ENCODE measurements around the gene CASZ1. TPM values are rescaled to one million over a fixed set of nuclear protein-coding genes. Genes with fewer than 3 reads are reported as not detected.

CASZ1 gene
- total RNA-seq, 1 experiment from 2014 or later, result 11.1 TPM

DNA sequence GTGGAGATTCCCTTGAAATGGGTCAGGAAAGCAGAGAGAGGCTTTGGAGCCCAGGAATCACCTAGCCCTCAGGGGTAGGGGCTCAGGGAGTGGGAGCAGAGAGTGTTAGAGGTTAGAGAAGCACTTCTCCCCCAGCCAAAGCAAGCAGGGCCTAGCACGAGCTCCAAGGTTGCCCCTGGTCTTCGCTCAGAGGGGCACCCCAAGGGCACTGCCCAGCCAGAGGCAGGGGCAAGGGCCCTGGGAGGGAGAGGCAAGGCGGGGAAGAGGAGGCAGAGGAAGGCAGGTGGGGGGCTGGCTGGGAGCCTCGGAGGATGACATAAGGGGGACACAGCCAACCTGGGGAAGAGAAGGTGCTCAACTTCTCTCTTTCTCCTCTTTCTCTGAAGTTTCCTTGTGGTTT, 71.9 kb downstream of the CASZ1 start:
- TF ChIP-seq, protein P1, sequence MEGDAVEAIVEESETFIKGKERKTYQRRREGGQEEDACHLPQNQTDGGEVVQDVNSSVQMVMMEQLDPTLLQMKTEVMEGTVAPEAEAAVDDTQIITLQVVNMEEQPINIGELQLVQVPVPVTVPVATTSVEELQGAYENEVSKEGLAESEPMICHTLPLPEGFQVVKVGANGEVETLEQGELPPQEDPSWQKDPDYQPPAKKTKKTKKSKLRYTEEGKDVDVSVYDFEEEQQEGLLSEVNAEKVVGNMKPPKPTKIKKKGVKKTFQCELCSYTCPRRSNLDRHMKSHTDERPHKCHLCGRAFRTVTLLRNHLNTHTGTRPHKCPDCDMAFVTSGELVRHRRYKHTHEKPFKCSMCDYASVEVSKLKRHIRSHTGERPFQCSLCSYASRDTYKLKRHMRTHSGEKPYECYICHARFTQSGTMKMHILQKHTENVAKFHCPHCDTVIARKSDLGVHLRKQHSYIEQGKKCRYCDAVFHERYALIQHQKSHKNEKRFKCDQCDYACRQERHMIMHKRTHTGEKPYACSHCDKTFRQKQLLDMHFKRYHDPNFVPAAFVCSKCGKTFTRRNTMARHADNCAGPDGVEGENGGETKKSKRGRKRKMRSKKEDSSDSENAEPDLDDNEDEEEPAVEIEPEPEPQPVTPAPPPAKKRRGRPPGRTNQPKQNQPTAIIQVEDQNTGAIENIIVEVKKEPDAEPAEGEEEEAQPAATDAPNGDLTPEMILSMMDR (IDR thresholded peaks at IDR 0.05; ENCODE audit: unreplicated experiment), result no peak
- ChIA-PET POLR2A (interaction anchor here (0.8 kb wide), 1 partner anchor 62 kb away, joined by 5 read pairs; no protein-coding TSS in a partner anchor), CTCF (interaction anchor here (0.7 kb wide), 1 partner anchor 70 kb away, joined by 4 read pairs; no protein-coding TSS in a partner anchor)
- H3K4me3 Mint-ChIP-seq (ENCODE audit: unreplicated experiment), result no peak overlapping the region
- H3K27me3 Mint-ChIP-seq (ENCODE audit: insufficient read depth, unreplicated experiment), result no peaks in the 10 kb centered on the region
- BruUV-seq (replicated peaks), result no TSS peak
- H3K27ac Mint-ChIP-seq (ENCODE audit: low read depth, unreplicated experiment), result peak overlapping the region; percentile 82
- no peaks in the 10 kb centered on the region for H3K9me3 Mint-ChIP-seq (ENCODE audit: unreplicated experiment)
- DNase-seq (ENCODE audit: unreplicated experiment), result no peak
- intact Hi-C loops (cut with micrococcal nuclease), result no loop called here
- H3K4me1 Mint-ChIP-seq (ENCODE audit: insufficient read depth, unreplicated experiment), result peaks cover 4% of the 10 kb centered on the region
- no peaks in the 10 kb centered on the region for H3K36me3 Mint-ChIP-seq (ENCODE audit: insufficient read depth, unreplicated experiment)

DNA sequence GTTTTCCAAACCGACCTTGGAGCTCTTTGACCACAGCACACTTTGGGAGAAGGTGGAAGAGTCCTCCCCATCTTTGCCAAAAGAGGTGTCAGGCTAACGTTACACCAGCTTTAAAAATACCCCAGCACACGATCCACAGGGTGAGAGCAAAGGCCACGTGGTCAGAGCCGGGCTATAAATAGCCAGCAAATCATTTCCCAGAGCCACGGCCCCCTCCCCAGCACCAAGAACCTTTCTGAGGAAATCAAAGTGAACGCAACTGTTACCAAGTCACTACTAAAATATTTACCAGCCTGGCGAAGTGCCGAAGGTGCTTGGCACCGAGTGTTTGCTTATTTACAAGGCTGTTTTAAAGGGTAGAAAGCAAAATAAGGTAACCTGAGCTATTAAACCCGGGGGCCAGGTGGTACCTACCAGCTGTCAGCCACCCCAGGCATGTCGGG, 72.4 kb downstream of the CASZ1 start:
- Mint-ChIP-seq H3K27ac (ENCODE audit: low read depth, unreplicated experiment) (peak overlapping the region; percentile 82), H3K36me3 (ENCODE audit: insufficient read depth, unreplicated experiment) (no peaks in the 10 kb centered on the region), H3K27me3 (ENCODE audit: insufficient read depth, unreplicated experiment) (no peaks in the 10 kb centered on the region), H3K4me1 (ENCODE audit: insufficient read depth, unreplicated experiment) (peaks cover 4% of the 10 kb centered on the region), H3K4me3 (ENCODE audit: unreplicated experiment) (no peak overlapping the region), H3K9me3 (ENCODE audit: unreplicated experiment) (no peaks in the 10 kb centered on the region)
- CTCF ChIA-PET, result interaction anchor here (0.7 kb wide), 1 partner anchor 71 kb away, joined by 4 read pairs; no protein-coding TSS in a partner anchor
- TF ChIP-seq, protein P1 (IDR thresholded peaks at IDR 0.05; ENCODE audit: unreplicated experiment), result no peak
- POLR2A ChIA-PET, result interaction anchor here (0.8 to 1.0 kb wide), 2 partner anchors 10 to 63 kb away, joined by 3 to 5 read pairs; no protein-coding TSS in a partner anchor
- BruUV-seq (replicated peaks), result no TSS peak
- DNase-seq (ENCODE audit: unreplicated experiment), result peak; percentile 86
- intact Hi-C loops (cut with micrococcal nuclease), result no loop called here

DNA sequence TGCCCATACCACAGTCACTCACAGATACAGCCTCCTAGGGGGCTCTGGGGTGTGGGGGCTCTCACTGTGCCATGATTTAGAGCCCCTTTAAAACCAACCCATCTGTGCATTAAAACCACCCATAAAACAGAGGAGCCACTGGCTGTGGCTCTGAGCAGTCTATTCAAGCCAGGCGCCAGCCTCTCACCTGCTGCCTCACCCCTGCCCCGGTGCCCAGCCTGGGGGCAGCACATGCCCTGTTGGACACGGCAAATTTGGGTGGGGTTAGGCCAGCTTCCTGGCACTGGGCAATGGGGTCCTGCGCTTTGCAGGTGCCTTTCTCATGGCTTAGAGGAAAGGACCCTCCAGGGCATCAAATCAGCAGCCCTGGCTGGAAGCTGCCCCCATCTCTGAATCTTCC, 73.1 kb downstream of the CASZ1 start:
- Mint-ChIP-seq H3K27me3 (ENCODE audit: insufficient read depth, unreplicated experiment) (no peaks in the 10 kb centered on the region), H3K27ac (ENCODE audit: low read depth, unreplicated experiment) (no peak overlapping the region), H3K4me1 (ENCODE audit: insufficient read depth, unreplicated experiment) (peaks cover 4% of the 10 kb centered on the region), H3K9me3 (ENCODE audit: unreplicated experiment) (no peaks in the 10 kb centered on the region), H3K36me3 (ENCODE audit: insufficient read depth, unreplicated experiment) (no peaks in the 10 kb centered on the region), H3K4me3 (ENCODE audit: unreplicated experiment) (no peak overlapping the region)
- BruUV-seq (replicated peaks), result no TSS peak
- ChIA-PET CTCF (no interaction called here), POLR2A (interaction anchor here (1.0 kb wide), 1 partner anchor 11 kb away, joined by 3 read pairs; no protein-coding TSS in a partner anchor)
- intact Hi-C loops (cut with micrococcal nuclease), result no loop called here
- TF ChIP-seq, protein P1 (IDR thresholded peaks at IDR 0.05; ENCODE audit: unreplicated experiment), result no peak
- DNase-seq (ENCODE audit: unreplicated experiment), result no peak

DNA sequence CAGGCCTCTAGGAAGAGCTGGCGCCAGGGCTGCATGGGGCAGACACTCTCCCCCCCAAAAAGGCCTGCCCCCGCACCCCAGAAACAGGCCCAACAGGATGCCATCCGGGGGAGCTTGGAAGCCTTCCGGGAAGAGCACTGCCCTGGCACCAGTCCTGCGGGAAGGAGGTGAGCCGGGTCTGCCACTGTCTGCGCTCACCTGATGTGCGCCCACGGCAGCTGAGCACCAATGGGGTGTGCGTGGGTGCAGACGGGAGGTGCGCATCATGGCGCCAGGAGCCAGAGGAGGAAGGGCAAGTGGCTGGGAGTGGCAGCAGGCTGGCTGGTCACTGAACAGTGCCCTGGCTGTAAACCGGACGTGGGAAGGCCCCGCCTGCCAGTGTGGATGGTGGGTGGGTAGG, 73.6 kb downstream of the CASZ1 start:
- intact Hi-C loops (cut with micrococcal nuclease), result no loop called here
- no TSS peak for BruUV-seq (replicated peaks)
- H3K36me3 Mint-ChIP-seq (ENCODE audit: insufficient read depth, unreplicated experiment), result no peaks in the 10 kb centered on the region
- no peak overlapping the region for H3K4me3 Mint-ChIP-seq (ENCODE audit: unreplicated experiment)
- no peaks in the 10 kb centered on the region for H3K27me3 Mint-ChIP-seq (ENCODE audit: insufficient read depth, unreplicated experiment)
- DNase-seq (ENCODE audit: unreplicated experiment), result no peak
- H3K9me3 Mint-ChIP-seq (ENCODE audit: unreplicated experiment), result no peaks in the 10 kb centered on the region
- ChIA-PET POLR2A (interaction anchor here (1.0 kb wide), 1 partner anchor 11 kb away, joined by 3 read pairs; no protein-coding TSS in a partner anchor), CTCF (no interaction called here)
- peaks cover 4% of the 10 kb centered on the region for H3K4me1 Mint-ChIP-seq (ENCODE audit: insufficient read depth, unreplicated experiment)
- TF ChIP-seq, protein P1 (IDR thresholded peaks at IDR 0.05; ENCODE audit: unreplicated experiment), result no peak
- H3K27ac Mint-ChIP-seq (ENCODE audit: low read depth, unreplicated experiment), result no peak overlapping the region

All from MCF 10A (cell line).